Measurements from ENCODE around the gene TUT4.

The TUT4 gene

DNA sequence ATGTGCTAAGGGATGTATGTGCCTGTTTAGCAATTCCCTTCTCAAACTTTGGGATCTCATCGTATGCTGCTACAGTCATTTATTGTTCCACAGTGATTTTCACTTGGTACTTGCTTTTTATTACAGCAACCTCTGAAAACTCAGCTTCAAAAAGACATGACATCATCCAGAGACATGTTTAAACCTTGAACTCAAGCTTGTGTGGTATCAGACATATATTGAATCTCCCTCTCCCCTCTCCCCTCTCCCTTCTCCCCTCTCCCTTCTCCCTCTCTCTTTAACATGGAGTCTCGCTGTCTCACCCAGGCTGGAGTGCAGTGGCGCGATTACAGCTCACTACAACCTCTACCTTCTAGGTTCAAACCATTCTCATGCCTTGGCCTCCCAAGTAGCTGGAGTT lies 19.5 kb upstream of the TUT4 start:
- Histone ChIP-seq H3K4me3 (ENCODE audit: low read depth, low read length) (no peak overlapping the region), H3K36me3 (ENCODE audit: control insufficient read depth, insufficient read depth, low read length) (no peaks in the 10 kb centered on the region), H3K9me3 (ENCODE audit: control insufficient read depth, insufficient read depth, low read length) (no peaks in the 10 kb centered on the region), H3K27me3 (ENCODE audit: control insufficient read depth, insufficient read depth, low read length) (no peaks in the 10 kb centered on the region), H3K27ac (ENCODE audit: low read depth, low read length) (no peak overlapping the region), H3K9ac (ENCODE audit: low read depth, low read length) (no peak overlapping the region), H3K4me1 (ENCODE audit: control insufficient read depth, insufficient read depth, low read length) (peaks cover 5% of the 10 kb centered on the region)

DNA sequence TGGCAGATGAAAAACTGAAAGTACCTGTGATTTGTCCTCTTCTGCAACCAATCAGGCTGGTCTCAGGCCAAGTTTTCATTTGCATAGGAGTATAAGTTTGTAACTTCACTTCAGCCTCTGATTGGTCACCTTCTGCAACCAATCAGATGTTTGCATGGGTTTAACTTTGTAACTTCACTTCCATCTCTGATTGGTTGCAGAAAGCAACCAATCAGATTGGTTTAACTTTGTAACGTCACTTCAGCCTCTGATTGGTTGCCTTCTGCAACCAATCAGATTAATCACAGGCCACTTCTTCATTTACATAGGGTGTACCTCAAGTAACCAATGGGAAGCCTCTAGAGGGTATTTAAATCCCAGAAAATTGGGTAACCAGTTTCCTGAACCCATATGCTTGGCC lies 18.9 kb upstream of the TUT4 start:
- Histone ChIP-seq H3K27ac (ENCODE audit: low read depth, low read length) (no peak overlapping the region), H3K36me3 (ENCODE audit: control insufficient read depth, insufficient read depth, low read length) (no peaks in the 10 kb centered on the region), H3K9me3 (ENCODE audit: control insufficient read depth, insufficient read depth, low read length) (no peaks in the 10 kb centered on the region), H3K27me3 (ENCODE audit: control insufficient read depth, insufficient read depth, low read length) (no peaks in the 10 kb centered on the region), H3K4me3 (ENCODE audit: low read depth, low read length) (no peak overlapping the region), H3K9ac (ENCODE audit: low read depth, low read length) (no peak overlapping the region), H3K4me1 (ENCODE audit: control insufficient read depth, insufficient read depth, low read length) (peaks cover 5% of the 10 kb centered on the region)

DNA sequence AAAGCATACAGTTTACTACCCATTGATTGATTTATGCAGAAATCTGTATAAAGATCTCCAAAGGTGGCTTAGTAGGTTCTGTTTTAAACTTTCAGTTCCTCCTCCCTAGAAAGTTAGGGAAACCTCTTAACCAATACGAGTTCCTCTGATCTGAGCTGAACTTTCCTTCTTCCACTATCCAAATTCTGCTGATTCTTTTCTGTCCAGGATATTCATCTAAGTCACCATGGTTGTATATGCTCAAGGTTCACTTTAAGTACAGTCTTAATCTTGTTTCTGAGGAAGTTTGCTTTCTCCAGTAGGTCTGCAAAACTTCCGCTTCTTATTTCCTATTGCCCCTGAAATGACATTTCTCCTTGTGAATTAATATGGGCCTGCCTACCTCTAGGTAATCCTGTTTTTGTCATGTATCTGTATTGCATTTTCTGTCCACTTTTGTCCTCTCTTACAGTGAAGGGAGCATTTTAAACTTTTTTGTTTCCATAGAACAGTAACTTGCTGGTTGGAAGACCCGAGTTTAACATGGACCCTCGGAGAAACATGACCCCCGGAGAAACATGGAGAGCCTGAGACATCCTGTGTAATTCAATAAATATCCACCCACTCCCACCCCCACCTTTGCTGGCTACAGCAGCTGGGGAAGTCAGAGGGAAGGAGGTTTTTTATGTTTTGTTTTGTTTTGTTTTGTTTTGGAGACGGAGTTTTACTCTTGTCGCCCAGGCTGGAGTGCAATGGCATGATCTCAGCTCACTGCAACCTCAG lies 16.7 kb upstream of the TUT4 start:
- no peak overlapping the region for H3K27ac ChIP-seq (ENCODE audit: low read depth, low read length)
- H3K36me3 ChIP-seq (ENCODE audit: control insufficient read depth, insufficient read depth, low read length), result no peaks in the 10 kb centered on the region
- no peak overlapping the region for H3K9ac ChIP-seq (ENCODE audit: low read depth, low read length)
- H3K4me1 ChIP-seq (ENCODE audit: control insufficient read depth, insufficient read depth, low read length), result peaks cover 5% of the 10 kb centered on the region
- no peak overlapping the region for H3K4me3 ChIP-seq (ENCODE audit: low read depth, low read length)
- no peaks in the 10 kb centered on the region for H3K9me3 ChIP-seq (ENCODE audit: control insufficient read depth, insufficient read depth, low read length)
- H3K27me3 ChIP-seq (ENCODE audit: control insufficient read depth, insufficient read depth, low read length), result no peaks in the 10 kb centered on the region

DNA sequence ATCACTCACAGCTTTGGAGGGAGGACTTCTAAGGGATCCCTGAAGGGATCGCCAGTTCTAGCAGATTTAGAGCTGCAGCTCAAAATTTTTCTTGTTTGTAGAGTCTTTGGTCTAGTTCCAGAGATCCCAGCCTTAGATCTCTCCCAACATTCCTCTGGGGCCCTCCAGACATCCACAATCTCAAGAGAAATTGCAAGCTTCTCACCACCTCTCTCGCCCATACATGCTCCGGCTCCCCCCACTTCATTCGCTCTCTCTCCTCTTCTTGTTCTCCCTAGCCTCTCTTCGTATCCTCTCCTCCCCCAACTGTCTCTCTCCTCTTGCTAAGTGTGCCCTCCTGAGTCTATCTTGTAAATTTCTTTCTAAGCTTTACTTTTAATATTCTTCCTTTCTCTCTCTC lies 15.1 kb upstream of the TUT4 start:
- H3K9me3 ChIP-seq (ENCODE audit: control insufficient read depth, insufficient read depth, low read length), result no peaks in the 10 kb centered on the region
- no peaks in the 10 kb centered on the region for H3K36me3 ChIP-seq (ENCODE audit: control insufficient read depth, insufficient read depth, low read length)
- peaks cover 5% of the 10 kb centered on the region for H3K4me1 ChIP-seq (ENCODE audit: control insufficient read depth, insufficient read depth, low read length)
- no peak overlapping the region for H3K4me3 ChIP-seq (ENCODE audit: low read depth, low read length)
- H3K9ac ChIP-seq (ENCODE audit: low read depth, low read length), result no peak overlapping the region
- no peaks in the 10 kb centered on the region for H3K27me3 ChIP-seq (ENCODE audit: control insufficient read depth, insufficient read depth, low read length)
- H3K27ac ChIP-seq (ENCODE audit: low read depth, low read length), result no peak overlapping the region

DNA sequence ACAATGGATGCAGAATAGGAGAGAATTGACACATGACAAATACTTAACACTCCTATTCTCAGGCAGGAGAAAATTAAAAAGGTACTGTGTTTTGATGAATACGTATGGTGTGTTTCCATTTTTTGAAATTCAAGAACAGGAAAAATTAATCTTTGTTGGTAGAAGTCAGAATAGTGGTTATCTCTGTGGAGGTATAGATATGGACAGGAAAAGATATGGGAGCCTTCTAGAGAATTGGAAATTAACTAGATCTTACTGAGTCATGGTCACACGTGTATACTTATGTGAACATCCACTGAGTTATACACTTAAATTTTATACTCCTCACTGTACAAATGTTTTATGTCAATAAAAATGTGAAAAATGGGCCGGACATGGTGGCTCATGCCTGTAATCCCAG lies 9.9 kb upstream of the TUT4 start:
- Histone ChIP-seq H3K36me3 (ENCODE audit: control insufficient read depth, insufficient read depth, low read length) (no peaks in the 10 kb centered on the region), H3K9ac (ENCODE audit: low read depth, low read length) (no peak overlapping the region), H3K4me1 (ENCODE audit: control insufficient read depth, insufficient read depth, low read length) (no peaks in the 10 kb centered on the region), H3K4me3 (ENCODE audit: low read depth, low read length) (no peak overlapping the region), H3K27me3 (ENCODE audit: control insufficient read depth, insufficient read depth, low read length) (no peaks in the 10 kb centered on the region), H3K9me3 (ENCODE audit: control insufficient read depth, insufficient read depth, low read length) (no peaks in the 10 kb centered on the region), H3K27ac (ENCODE audit: low read depth, low read length) (no peak overlapping the region)

DNA sequence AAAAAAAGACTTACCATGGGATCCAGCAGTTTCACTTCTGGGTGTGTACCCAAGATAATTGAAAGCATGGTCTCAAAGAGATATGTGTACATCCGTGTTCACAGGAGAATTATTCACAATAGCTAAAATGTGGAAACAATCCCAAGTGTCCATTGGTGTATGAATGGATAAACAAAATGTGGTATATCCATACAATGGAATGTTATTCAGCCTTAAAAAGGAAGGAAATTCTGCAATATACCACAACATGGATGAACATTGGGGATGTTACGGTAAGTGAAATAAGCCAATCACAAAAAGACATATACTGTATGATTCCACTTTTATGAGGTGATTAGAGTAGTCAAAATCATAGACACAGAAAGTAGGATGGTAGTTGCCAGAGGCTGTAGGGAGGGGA lies 7.0 kb upstream of the TUT4 start:
- Histone ChIP-seq H3K27me3 (ENCODE audit: control insufficient read depth, insufficient read depth, low read length) (no peaks in the 10 kb centered on the region), H3K9me3 (ENCODE audit: control insufficient read depth, insufficient read depth, low read length) (no peaks in the 10 kb centered on the region), H3K27ac (ENCODE audit: low read depth, low read length) (no peak overlapping the region), H3K36me3 (ENCODE audit: control insufficient read depth, insufficient read depth, low read length) (no peaks in the 10 kb centered on the region), H3K9ac (ENCODE audit: low read depth, low read length) (no peak overlapping the region), H3K4me3 (ENCODE audit: low read depth, low read length) (no peak overlapping the region), H3K4me1 (ENCODE audit: control insufficient read depth, insufficient read depth, low read length) (peaks cover 4% of the 10 kb centered on the region)

DNA sequence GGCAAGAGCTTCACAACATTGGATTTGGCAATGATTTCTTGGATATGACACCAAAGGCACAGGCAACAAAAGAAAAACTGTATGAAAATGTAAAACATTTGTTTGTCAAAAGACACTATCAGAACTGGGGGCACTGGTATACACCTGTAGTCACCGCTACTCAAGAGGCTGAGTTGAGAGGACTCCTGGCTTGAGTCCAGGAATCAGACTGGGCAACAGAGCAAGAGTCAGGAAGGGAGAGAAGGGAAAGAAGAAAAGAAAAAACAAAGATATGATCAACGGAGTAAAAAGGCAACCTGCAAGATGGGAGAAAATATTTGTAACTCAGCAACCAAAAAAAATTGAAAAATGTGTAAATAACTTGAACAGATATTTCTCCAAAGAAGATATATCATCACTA lies 6.0 kb upstream of the TUT4 start:
- Histone ChIP-seq H3K4me1 (ENCODE audit: control insufficient read depth, insufficient read depth, low read length) (peaks cover 14% of the 10 kb centered on the region), H3K36me3 (ENCODE audit: control insufficient read depth, insufficient read depth, low read length) (no peaks in the 10 kb centered on the region), H3K9me3 (ENCODE audit: control insufficient read depth, insufficient read depth, low read length) (no peaks in the 10 kb centered on the region)

DNA sequence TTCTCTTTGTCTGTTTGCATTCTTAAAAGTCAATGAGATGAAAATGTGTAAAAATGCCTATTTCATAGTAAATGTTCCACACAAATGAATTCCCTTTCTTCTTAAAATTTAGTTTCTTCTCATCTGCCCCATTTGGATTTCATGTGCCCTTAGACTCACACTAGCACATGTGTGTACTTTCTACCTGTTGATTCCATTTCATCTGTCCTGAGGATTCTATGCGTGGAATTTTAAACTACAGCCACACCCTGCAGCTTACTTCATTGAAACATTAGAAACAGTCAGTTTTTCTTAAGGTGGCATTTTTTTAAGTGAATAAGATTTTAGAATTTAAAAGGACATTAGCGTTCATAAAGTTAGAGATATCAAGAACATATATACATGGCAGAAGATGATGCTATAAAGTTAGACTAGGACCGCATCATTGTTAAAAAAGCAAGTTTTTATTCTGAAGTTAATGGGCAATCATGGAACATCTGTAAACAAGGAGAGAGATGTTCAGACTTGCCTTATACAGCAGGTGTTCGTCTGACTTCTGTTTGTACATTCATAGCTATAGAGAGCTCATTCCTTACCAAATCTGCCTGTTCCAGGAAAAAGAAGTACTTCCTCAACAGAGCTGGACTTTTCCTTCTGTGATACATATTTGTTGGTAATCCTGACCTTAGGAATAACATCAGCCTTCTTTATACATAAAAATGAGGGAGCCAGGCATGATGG lies 3.9 kb upstream of the TUT4 start:
- H3K27me3 ChIP-seq (ENCODE audit: control insufficient read depth, insufficient read depth, low read length), result no peaks in the 10 kb centered on the region
- H3K4me3 ChIP-seq (ENCODE audit: low read depth, low read length), result no peak overlapping the region
- no peaks in the 10 kb centered on the region for H3K9me3 ChIP-seq (ENCODE audit: control insufficient read depth, insufficient read depth, low read length)
- H3K9ac ChIP-seq (ENCODE audit: low read depth, low read length), result no peak overlapping the region
- peaks cover 14% of the 10 kb centered on the region for H3K4me1 ChIP-seq (ENCODE audit: control insufficient read depth, insufficient read depth, low read length)
- H3K27ac ChIP-seq (ENCODE audit: low read depth, low read length), result no peak overlapping the region
- no peaks in the 10 kb centered on the region for H3K36me3 ChIP-seq (ENCODE audit: control insufficient read depth, insufficient read depth, low read length)

More for the DNA sequence above, 6.0 kb upstream of the TUT4 start:
- Histone ChIP-seq H3K27me3 (ENCODE audit: control insufficient read depth, insufficient read depth, low read length) (no peaks in the 10 kb centered on the region), H3K4me3 (ENCODE audit: low read depth, low read length) (no peak overlapping the region), H3K27ac (ENCODE audit: low read depth, low read length) (no peak overlapping the region), H3K9ac (ENCODE audit: low read depth, low read length) (no peak overlapping the region)

DNA sequence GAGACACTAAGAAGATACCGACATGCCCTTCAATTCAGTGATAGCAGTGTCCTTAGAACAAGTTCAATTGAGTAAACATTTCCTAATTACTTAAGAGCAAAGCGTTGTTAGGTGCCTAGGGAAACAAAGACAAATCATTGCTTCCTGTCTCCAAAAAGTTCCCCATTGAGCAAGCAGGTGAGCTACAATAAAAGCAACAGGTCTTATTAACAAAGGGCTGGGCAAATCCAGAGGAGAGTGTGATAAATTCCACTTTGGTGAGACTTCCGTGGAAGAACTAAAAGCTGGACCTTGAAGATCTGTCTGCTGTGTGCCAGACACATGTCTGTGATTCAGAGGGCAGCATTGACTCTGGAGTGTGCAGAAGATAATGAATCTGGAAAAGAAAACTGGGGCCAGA lies 1.9 kb upstream of the TUT4 start:
- Histone ChIP-seq H3K9ac (ENCODE audit: low read depth, low read length) (0 out of 2 replicates have a peak overlapping the region, but pooled peaks have one; percentile 90), H3K27ac (ENCODE audit: low read depth, low read length) (peak overlapping the region; percentile 96)

DNA sequence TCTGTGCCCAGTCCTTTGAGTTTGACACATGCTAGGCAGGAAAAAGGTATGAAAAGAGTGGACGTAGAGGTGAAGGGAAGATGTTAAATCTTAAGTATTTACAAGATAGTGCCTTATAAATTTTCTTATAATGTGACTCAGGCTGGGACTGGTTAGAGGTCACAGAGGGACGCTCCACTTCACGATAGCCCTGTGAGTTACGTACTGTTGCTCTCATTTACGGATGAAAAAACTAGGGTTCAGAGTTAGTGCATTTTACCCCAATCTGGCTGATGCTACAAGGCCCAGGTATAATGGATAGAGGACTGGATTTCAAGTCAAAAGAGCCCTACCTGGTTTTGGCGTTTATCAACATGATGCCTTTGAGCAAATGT lies 1.4 kb upstream of the TUT4 start:
- peak overlapping the region; percentile 90 for H3K9ac ChIP-seq (ENCODE audit: low read depth, low read length)
- H3K4me3 ChIP-seq (ENCODE audit: low read depth, low read length), result peak overlapping the region; percentile 93
- H3K4me1 ChIP-seq (ENCODE audit: control insufficient read depth, insufficient read depth, low read length), result peaks cover 31% of the 10 kb centered on the region
- peak overlapping the region; percentile 96 for H3K27ac ChIP-seq (ENCODE audit: low read depth, low read length)
- no peaks in the 10 kb centered on the region for H3K9me3 ChIP-seq (ENCODE audit: control insufficient read depth, insufficient read depth, low read length)
- H3K27me3 ChIP-seq (ENCODE audit: control insufficient read depth, insufficient read depth, low read length), result no peaks in the 10 kb centered on the region
- H3K36me3 ChIP-seq (ENCODE audit: control insufficient read depth, insufficient read depth, low read length), result no peaks in the 10 kb centered on the region

More for the DNA sequence above, 1.9 kb upstream of the TUT4 start:
- H3K4me1 ChIP-seq (ENCODE audit: control insufficient read depth, insufficient read depth, low read length), result peaks cover 28% of the 10 kb centered on the region
- no peaks in the 10 kb centered on the region for H3K36me3 ChIP-seq (ENCODE audit: control insufficient read depth, insufficient read depth, low read length)
- H3K9me3 ChIP-seq (ENCODE audit: control insufficient read depth, insufficient read depth, low read length), result no peaks in the 10 kb centered on the region
- H3K4me3 ChIP-seq (ENCODE audit: low read depth, low read length), result peak overlapping the region; percentile 93
- no peaks in the 10 kb centered on the region for H3K27me3 ChIP-seq (ENCODE audit: control insufficient read depth, insufficient read depth, low read length)
